Suppressor macrophage (primary cell): ENCODE measurements around the gene BSDC1.
"Not testable (repeated sequence)": the region's sequence is repeated elsewhere in the genome, so short reads cannot be mapped to it uniquely, and the experiment has no call there.

Source experiments
- DNase-seq, 4 experiments: peaks; one replicate each; pipeline ENCODE4 v3.0.0-alpha.2; 2020 to 2022
- total RNA-seq, 17 experiments: gene quantifications; one replicate each; lab custom pipeline; 2026; ENCODE audit warnings: mixed read lengths in 6 of 17, inconsistent platforms in 3 of 17; lab: John Stamatoyannopoulos, UW

The BSDC1 gene
- 38.4 to 58.8 (median 48.6) reads per million in 17 experiments for total RNA-seq

GRCh38 chr1:32394141-32394889 lies at the start of gene BSDC1:
BSDC1 (minus strand) TSS chr1:32394441; CDS start chr1:32394414, 27 bp downstream.
- peak; percentile 99 for DNase-seq

GRCh38 chr1:32441467-32441866 lies 47.2 kb upstream of the BSDC1 start:
- DNase-seq, result not testable (repeated sequence)

GRCh38 chr1:32438777-32439176 lies 44.5 kb upstream of the BSDC1 start:
- DNase-seq, result not testable (repeated sequence)

GRCh38 chr1:32438136-32438535 lies 43.9 kb upstream of the BSDC1 start:
- DNase-seq, result no peak

- DNase-seq, result no peak
These were observed 37.6 kb upstream of the BSDC1 start for GRCh38 chr1:32431736-32432400.

GRCh38 chr1:32427264-32427963 lies 33.2 kb upstream of the BSDC1 start:
- DNase-seq, result no peak

- DNase-seq, result no peak
These were observed 32.4 kb upstream of the BSDC1 start for GRCh38 chr1:32426489-32427255.

GRCh38 chr1:32421775-32422174 lies 27.5 kb upstream of the BSDC1 start:
- DNase-seq, result no peak

- no peak for DNase-seq
These were observed 20.1 kb upstream of the BSDC1 start for GRCh38 chr1:32414186-32414886.

- DNase-seq, result peak; percentile 84 to 91 (median 88)
These were observed 19.4 kb upstream of the BSDC1 start for GRCh38 chr1:32413507-32414185.

GRCh38 chr1:32411261-32411660 lies 17.0 kb upstream of the BSDC1 start:
- DNase-seq, result no peak

GRCh38 chr1:32406629-32407111 lies 12.4 kb upstream of the BSDC1 start:
- no peak for DNase-seq

GRCh38 chr1:32405672-32406467 lies 11.6 kb upstream of the BSDC1 start:
- DNase-seq, result no peak

- no peak for DNase-seq
These were observed 10.7 kb upstream of the BSDC1 start for GRCh38 chr1:32404946-32405345.

- peak; percentile 70 to 86 (median 81) for DNase-seq
These were observed 6.8 kb upstream of the BSDC1 start for GRCh38 chr1:32400876-32401631.

GRCh38 chr1:32399843-32400242 lies 5.6 kb upstream of the BSDC1 start:
- DNase-seq, result no peak

GRCh38 chr1:32398401-32398800 lies 4.2 kb upstream of the BSDC1 start:
- DNase-seq, result no peak

GRCh38 chr1:32396524-32396923 lies 2.3 kb upstream of the BSDC1 start:
- DNase-seq, result not testable (repeated sequence)

GRCh38 chr1:32394890-32395432 lies 720 bp upstream of the BSDC1 start:
- peak in 1 of 4 experiments; percentile 10 for DNase-seq
